Stimulated activated CD8-positive, alpha-beta memory T cell treated with anti-CD3 and anti-CD28 coated beads, Interleukin-12 subunit alpha, Interleukin-12 subunit beta, amount 100 ng/mL, for 24 hours (primary cell): Measurements from ENCODE around the gene ZBTB7C.

Experiments
- DNase-seq: peaks from one replicate; pipeline ENCODE4 v3.0.0-alpha.2; 2020; ENCODE audit errors: extremely low read depth

The ZBTB7C gene

DNA sequence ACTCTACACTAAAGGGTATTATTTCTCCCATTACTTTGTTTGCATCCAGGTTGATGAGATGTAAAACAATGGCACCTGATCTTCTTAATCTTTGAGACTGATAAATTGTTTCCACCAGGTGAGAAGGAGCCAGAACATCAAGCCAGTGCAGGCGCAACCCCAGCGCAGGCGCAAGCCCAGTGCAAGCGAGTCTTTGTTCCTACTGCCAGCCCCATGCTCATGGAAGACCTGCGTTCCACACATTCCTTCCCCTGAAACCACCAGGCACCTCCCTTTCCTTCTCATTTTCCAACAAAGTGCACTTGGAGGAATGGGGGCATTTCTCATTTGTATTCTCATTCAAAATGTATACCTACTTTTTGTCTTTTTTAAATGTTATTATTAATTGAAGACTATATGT lies 290.0 kb downstream of the ZBTB7C start:
- DNase-seq = no peak

DNA sequence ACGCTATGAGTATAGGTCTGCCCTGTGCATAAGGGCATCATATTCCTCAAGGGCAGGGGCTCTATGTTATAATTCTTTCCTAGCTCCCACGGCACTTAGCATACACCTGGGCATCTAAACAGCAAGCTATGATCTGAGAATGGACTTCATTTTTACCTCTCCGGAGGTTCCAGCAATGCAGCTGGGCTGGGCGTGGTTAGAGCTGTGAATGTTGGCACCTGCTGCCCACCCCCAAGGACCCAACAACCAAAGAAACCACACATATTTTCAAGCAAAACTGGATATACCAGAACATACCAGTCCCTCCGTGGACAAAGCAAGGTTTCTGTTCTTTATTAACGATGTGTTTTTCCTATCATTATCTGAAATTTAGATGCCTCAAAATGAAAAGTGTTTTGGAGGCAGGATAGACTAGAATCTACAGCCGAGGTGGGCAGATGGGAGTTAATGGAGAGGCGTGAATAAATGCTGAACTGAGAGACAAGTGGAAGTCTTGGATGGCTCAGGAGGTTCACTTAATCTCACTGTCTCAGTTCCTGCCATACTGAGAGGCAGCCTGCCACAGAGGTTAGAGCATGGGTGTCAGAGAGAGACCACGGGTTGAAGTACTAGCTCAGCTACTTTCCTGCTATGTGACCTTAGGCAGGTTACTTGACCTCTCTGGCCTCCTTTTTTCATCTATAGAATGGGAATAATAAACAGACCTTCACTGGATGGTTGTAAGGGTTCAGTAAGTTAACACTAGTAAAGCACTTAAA lies 292.1 kb downstream of the ZBTB7C start:
- no peak for DNase-seq

DNA sequence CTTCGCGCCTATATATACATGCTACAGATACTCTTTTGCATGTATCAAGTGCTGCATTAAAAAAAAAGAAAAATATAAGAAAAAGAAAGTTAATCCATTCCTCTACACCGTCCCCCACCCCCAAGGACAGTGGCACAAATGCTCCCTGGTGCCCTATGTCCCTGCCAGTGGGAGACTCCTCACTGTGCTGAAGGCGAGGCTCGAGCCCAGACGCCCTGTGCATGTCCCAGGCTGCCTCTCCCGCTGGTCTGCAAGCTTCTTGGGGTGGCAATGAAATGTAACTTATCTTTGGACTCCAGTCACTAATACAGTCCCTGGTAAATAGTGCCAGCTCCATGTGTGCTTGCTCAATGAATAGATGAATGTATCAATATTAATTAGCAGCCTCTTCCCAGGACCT lies 293.2 kb downstream of the ZBTB7C start:
- no peak for DNase-seq

DNA sequence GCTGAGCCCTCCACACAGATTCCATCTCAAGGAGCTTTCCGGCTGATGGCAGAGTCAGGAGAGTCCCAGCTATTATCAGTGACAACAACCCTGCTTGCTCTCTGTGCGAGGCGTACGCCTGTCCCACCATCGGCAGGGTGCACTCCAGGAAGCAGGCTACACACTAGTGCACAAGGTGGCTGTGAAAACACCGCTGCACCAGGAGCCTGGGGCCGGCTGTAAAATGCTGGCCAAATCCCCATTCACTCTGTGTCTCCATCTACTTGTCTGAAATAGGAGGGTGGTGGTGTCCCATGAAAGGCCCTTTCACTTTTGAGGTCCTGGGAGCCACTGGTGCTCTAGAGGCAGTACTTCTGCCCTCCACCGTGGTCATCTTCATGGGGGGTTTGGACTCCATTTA lies 295.5 kb downstream of the ZBTB7C start:
- DNase-seq = no peak

DNA sequence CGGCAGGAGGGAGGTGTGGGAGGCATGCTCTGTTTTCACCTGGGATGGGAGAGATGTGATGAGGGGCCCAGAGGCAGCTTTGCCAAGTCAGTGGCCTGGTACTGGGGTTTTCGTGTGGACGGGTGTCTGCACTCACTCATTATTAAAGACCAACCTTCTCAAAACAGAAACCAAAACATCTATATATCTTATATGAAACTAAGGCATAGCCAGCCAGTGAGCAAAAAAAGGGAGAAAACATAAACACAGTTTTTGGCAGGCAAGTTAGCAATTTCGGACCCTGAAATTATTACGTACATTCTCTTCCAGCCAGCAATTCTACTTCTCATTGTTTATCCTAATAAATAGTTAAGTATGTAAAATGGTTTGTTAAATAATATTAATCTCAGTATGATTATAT lies 297.6 kb downstream of the ZBTB7C start:
- DNase-seq = no peak

DNA sequence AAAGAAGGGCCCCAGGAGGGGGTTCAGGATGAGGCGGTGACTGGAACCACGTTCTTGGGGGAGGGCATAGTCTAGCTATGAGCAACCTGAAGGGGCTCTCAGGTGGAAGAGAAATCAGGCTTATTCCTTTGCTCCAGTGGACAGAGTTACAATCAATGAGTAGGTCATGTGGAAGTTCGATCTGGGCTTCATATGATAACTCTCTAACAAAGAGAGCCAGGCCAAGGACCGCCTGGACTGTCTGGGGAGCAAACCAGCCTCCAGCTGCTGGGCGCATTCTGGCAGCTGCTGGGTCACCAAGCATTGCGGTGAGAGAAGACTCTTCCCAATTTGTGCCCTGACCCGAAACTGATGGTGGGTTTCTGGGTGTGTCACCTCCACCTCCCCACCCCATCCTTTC lies 298.4 kb downstream of the ZBTB7C start:
- DNase-seq = no peak

DNA sequence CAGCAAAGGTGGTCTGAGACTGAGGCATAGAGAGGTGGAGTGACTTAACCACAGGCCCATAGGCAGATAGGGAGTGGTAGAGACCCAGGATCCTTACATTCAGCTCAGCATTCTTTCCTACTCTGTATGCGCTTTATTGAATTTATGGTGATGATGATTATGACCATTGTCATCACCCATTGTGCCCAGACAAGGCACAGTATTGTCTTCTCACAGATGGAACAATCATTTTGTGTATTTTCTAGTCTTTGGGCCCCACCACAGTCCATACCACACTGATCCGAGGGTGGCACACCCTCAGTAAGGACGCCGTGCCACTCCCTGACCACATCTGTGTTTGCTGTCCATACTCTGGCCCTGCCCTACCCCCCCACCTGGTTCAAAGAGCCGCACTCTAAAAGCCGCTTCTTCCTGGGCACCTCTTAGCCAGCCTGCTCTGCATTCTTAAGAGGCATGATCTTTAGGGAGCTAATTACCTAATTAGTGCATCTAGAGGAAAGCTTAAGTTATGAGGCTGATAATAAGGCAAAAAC lies 299.2 kb downstream of the ZBTB7C start:
- DNase-seq = no peak

DNA sequence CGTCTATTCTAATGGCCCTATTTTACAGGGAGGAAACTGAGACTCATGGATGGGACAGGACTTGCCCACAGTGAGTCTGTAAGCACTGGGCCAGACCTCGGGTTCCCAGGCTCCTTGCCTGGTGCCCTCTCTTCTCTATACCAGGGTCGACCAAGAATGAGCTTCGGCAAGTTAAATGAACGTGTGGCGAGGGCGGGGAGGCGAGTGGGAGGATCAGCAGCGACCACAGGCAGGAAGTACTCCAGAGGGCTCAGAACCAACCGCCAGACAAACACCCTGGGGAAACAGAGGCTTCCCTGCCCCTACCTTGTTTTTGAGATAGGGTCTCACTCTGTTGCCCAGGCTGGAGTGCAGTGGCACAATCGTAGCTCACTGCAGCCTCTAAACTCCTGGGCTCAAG lies 301.0 kb downstream of the ZBTB7C start:
- no peak for DNase-seq

DNA sequence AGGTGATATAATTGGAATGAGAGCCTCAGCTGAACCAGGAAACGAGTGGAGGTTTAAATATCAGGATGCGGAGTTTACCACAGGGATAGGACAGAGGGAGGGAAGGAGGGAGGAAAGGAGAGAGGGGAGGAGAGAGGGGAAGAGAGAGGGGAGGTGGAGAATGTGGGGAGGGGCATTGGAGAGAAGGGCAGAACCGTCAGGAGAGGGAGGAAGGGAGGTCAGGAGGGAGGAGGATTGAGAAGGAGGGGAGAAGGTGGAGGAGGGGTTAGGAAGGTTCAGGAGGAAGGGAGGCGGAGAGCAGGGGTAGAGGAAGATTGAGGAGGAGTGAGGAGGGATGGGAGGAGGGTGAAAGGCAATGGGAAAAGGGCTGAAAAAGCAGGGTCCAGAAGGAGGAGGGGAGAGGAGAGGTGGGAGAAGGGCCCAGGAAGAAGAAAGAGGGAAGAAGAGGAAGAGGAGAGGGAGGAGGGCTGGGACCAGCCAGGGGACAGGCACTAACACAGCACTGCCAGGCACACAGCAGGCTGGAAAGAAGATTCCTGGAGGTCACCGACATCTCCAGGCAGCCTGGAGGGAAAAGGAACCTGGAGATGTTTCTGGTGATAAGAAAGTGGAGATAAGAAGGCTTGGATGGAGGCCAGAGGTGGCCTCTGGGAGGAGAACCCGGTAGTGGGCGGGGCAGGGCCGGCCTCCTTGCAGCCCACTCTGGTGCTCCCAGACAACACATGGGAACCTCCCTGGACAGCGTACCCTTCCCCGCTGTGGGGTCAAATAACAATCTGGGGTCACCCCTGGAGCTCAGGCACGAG lies 302.0 kb downstream of the ZBTB7C start:
- DNase-seq = no peak

DNA sequence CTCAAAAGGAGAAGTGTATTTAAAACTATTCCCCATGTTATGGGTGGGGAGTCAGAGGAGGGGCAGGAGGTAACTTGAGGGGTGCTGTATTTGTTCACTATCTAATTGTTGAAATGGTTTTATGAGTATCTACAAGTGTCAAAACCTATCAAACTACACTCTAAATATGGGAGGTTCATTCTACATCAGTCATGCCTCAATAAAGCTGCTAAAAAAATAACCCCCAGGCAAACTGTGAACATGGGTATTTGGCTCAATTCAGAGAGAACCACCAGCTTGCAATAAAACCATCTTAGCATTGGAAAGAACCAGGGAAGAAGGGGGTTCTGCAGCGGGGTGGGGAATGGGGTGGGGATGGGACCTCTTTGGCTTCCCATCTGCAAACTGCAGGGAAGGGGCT lies 302.7 kb downstream of the ZBTB7C start:
- no peak for DNase-seq

DNA sequence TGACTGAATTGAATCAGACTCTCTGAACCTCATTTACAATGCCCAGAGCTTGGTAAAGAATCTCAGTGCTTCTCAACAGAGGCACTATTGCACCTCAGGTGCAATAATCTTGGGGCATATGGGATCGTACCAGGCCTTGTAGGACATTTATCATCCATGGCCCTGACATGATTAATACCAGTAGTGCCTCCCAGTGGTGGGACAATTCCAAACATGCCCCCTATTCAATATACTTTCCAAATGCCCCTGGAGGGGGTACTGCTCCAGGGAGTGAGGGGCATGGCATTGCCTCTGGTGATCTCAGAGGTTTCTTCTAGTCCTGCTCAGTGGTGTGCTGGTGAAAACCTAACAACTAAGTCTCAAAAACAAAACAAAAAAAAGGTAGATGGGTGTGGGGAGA lies 303.9 kb downstream of the ZBTB7C start:
- DNase-seq = no peak

DNA sequence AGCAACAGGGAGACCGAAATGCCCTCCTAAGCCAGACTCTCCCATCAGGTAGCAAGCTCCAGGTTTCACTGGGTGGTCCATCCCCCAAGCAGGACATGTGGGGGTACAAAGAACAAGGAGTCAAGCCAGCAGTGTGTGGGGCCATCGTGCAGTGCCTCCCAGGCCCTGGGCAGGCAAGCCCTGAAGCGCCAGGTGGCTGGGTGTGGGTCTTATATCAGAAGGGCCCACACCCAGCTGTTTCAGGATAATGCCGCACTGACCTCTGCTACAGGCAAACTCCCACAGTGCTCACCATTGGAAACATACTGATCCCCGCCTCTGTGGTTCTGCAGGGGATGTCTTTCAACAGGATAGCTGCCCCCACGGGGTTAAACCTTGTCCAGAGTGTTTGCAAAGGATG lies 304.5 kb downstream of the ZBTB7C start:
- DNase-seq = no peak

DNA sequence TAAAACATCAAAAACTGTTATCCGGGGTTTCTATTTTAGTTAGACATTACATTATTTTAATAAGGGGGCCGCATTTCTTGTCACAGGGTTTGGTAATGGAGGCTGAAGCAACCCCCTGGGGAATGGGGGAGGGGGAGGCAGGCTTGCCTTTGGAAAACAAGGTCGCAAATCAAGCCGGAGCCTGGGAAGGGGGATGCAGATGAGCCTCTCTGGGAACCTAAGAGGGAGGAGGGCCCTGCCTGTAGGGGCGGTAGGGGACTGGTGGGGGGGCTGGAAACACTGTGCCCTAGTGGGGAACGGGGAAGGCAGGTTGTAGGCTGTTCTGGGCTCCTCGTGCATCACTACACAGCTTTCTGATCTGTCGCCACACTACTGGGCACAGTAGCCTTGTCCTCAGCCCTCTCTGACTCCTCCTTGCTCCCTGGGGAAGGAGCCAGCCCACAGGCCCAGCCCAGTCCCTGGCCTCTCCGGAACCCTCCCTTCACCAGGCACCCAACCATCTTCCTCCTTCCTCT lies 308.5 kb downstream of the ZBTB7C start:
- DNase-seq = no peak

DNA sequence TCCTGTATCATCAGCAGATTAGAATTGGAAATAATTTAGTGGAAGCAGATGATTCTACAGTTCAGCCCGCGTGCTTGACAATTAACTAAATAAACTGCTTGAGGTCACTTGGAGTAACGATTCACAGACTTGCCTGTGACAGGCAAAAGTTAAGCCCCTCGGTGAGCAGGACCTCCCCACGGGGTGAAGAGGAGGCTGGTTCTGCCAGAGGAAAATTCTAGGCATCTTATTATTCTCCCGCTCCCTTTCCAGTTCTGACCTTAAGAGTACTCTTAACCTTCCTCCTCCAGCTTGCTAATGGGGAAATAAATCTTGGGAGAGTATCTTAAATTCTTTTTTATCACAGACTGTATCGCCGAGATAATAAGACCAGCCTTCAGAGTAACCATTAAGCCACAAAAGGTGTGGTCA lies 309.0 kb downstream of the ZBTB7C start:
- no peak for DNase-seq

DNA sequence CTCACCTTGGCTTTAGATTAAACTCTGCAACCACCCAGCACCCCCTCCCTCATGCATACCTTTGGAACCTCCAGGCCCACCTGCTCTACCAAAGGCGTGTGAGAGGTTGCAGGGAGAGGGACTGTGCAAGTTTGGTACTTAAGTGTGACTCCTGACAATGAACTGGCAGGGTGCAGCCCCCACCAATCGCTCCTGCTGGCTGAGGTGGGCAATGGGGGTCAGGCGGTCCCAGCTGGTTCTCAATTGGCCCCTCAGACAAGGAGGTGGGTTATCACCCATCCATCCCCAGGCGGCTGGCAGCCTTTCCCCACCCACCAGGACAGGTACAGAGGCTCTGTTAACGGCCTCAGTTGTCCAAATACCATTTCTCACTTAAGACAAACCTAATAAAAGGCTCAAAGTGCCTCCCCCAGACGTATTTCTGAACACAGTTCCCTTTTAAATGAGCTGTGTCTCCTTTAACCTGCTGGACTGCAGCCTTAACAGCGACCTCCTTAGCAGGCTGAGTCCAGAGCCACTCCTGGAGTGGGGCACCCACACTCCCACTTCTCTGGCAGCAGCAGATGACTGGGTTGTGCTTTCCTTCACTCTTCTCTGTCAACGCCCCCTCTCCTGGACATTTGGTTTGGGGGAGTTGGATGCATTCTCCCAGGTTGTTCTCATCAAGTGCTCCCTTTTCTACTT lies 309.6 kb downstream of the ZBTB7C start:
- DNase-seq = no peak

DNA sequence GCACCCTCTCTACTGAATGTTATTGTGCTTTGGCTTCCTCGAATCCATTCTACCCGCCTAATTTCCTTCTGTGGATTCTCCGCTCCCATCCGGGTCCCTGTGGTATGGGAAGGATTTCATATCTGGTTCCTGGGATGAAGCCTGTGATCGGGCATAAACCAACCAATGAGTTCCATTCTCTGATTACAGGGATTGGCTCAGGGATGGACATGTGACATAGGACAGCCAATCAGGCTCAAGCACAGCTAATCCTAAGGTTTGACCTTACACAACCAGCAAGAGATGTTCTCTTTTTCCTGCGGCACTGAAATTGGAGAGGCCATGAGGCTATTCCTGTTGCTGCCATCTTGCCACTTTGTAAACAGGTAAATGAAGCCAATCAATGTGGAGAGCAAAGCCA lies 310.6 kb downstream of the ZBTB7C start:
- no peak for DNase-seq

DNA sequence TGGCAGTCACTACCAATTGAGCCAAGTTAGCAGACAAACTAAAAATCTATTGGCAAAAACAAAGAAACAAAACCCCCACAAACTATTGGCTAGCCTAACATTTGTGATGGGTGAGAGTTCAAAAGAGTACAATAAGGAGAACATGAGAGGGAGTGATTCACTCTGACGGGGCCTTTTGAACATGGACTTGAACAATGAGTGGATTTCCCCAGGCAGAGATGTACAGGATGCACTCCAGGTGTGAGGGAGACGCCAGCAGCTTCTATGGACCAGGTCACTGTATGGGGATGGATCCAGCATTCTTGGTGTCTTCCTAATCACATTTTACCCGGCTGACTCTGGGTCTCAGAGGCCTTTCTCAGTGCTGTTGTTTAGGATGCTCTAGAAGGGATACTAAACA lies 311.2 kb downstream of the ZBTB7C start:
- DNase-seq = no peak

DNA sequence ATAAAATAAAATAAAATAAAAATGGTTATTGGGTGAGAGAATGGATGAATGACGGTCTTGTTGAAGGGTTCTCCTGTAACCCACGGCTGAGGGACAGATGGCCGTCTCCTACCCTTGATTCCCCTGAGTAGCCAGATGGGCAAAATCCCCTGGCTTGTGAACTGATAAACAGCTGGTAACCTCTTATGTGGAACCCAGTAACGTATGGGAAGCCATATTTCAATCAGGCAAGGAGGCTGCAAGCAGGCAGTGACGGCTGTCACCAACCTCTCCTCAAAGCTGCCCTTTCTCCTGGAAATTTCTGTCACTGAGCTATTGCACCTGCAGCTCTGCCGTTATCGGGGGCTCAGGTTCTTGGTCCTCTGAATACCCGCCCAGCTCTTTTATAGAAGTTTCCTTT lies 313.5 kb downstream of the ZBTB7C start:
- DNase-seq = no peak

DNA sequence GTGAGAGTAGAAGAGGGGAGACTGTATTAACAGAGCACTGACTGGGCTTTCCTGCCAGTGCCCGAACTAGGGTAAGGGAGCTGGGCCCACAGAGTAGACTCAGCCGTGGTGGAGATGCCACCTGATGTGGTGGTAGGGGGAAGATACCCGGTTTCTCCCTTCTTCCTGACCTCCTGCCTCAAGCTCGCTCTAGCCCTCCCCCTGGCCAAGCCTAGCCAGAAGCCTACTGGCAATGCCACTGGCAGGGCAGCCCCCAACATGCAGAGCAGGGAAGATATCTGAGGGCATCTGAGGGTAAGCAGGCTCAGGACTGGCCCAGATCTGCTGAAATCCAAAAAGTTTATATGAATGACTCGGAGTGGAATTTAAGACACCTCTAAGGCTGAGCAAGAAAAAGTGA lies 316.1 kb downstream of the ZBTB7C start:
- no peak for DNase-seq

DNA sequence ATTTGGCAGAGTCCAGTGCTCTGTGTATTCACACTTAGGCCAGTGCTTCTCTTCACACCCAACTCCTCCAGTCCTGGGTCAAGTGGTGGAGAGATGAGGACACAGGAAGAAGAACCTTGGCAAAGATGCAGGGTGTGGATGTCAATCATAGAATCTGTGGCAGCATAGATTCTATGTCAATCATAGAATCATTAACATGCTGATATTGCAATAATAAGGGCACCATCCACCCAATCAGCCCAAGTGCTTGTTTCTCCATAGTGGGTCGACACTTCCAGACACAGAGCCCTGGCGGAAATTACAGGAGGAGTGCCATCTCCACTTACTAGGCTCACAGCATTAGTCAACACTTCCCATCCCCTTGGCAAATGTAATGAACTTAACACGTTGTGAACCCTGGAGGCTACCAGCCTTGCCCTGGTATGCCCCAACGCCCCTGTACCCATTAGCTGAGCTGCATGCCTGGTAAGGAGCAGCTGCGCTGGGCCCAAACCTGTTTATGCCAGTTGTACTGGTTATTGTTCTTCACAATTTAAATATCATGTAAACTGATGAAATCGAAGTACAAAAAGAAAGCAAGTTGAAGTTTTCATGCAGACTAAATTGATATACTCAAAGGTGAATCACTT lies 317.2 kb downstream of the ZBTB7C start:
- DNase-seq = no peak

DNA sequence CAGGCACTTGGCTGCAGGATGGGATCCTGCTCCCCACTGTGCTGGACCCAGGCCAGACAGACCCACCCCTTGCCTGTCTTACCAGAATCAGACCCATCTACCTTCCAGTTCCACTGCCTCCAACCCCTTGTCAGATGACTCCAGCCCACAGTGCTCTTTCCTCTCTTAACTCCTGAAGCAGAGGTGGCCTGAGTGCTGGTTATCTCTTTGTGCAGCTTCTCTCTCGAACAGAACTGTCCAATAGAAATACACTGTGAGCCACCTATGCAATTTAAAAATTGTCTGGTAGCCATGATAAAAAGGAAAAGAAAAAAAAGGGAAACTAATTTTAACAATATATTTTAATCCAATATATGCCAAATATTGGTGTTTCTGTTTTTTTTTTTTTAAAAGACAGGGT lies 318.5 kb downstream of the ZBTB7C start:
- no peak for DNase-seq

DNA sequence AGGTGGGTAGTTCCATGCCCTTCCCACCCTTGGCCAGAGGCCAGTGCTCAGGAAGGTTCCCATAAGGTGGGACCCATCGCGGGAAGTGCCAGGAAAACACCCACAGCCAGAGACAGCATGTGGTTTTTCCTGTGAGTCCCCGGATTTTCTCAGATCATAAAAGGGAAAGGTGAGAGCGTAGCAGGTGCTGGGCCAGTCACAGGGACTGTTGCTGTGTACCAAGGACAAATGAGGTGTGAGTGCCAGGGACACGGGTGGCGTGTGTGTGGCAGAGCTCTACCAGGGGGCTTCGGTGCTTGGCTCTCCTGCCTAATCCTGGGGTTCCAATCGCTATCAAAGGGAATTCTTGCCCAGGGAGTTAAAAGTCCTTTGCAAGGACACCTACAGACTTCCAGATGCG lies 319.2 kb downstream of the ZBTB7C start:
- no peak for DNase-seq
